ENCODE results near the gene KDM2B. TPM values are rescaled to one million over a fixed set of nuclear protein-coding genes. Genes with fewer than 3 reads are reported as not detected.
A peak's percentile ranks its signal among the peaks of the same experiment; 100 is the strongest.

Gene KDM2B
- total and polyA plus RNA-seq, 2 donors (not counting 1 experiment from before 2014, with no cell fraction given): 108 to 126 TPM

DNA sequence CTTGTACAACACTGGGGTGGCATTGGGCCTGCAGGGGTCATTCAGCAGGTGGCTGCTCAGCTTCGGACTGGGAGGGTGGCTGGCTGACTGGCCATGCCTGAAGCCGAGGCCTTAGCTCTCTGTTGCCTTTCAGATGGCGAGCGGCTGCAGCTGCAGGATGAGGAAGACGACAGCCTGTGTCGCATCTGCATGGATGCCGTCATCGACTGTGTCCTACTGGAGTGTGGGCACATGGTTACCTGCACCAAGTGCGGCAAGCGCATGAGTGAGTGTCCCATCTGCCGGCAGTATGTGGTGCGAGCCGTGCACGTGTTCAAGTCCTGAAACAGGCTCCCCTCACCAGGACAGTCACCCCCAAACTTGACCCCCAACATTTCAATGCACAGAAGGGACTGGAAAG is 157.6 kb downstream of the KDM2B start:
- TF ChIP-seq, protein P1, sequence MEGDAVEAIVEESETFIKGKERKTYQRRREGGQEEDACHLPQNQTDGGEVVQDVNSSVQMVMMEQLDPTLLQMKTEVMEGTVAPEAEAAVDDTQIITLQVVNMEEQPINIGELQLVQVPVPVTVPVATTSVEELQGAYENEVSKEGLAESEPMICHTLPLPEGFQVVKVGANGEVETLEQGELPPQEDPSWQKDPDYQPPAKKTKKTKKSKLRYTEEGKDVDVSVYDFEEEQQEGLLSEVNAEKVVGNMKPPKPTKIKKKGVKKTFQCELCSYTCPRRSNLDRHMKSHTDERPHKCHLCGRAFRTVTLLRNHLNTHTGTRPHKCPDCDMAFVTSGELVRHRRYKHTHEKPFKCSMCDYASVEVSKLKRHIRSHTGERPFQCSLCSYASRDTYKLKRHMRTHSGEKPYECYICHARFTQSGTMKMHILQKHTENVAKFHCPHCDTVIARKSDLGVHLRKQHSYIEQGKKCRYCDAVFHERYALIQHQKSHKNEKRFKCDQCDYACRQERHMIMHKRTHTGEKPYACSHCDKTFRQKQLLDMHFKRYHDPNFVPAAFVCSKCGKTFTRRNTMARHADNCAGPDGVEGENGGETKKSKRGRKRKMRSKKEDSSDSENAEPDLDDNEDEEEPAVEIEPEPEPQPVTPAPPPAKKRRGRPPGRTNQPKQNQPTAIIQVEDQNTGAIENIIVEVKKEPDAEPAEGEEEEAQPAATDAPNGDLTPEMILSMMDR (IDR thresholded peaks at IDR 0.05): no peak
- TF ChIP-seq EZH2 (IDR thresholded peaks at IDR 0.05; ENCODE audit: borderline replicate concordance, insufficient read depth, low read depth, low read length, poor library complexity, severe bottlenecking): no peak
- ChIA-PET POLR2A (interaction anchor here (1.3 kb wide), 1 partner anchor 22 kb away, joined by 4 read pairs; no protein-coding TSS in a partner anchor), CTCF (interaction anchor here (0.5 to 6.0 kb wide), 2 partner anchors 20 to 73 kb away, joined by 3 to 48 read pairs; no protein-coding TSS in a partner anchor)
- Mint-ChIP-seq H3K4me3 (no peak overlapping the region), H3K9me3 (ENCODE audit: insufficient read depth) (no peaks in the 10 kb centered on the region), H3K27me3 (no peaks in the 10 kb centered on the region), H3K4me1 (peaks cover 20% of the 10 kb centered on the region), H3K27ac (peak overlapping the region; percentile 59)
- no peak overlapping the region for H3K4me3 ChIP-seq (ENCODE audit: control extremely low read depth in 1 of 5, extremely low read depth in 1 of 5, insufficient read depth in 1 of 5, low read depth in 2 of 5, low read length in 4 of 5)
- whole genome bisulfite sequencing (ENCODE audit: insufficient coverage): 70% methylated on average over 11 of the region's 14 CpGs
- H3K4me1 ChIP-seq (ENCODE audit: control insufficient read depth in 2 of 2, insufficient read depth in 2 of 2, low read length in 2 of 2): peaks cover 12 to 25% of the 10 kb centered on the region in 2 donors
- intact Hi-C loops (cut with micrococcal nuclease): no loop called here
- H2AFZ ChIP-seq (ENCODE audit: insufficient read depth, low read depth, low read length, poor library complexity, severe bottlenecking): no peak overlapping the region
- DNase-seq (no peak), ATAC-seq (ENCODE audit: low read depth) (no peak)
- no peak overlapping the region for H3K4me2 ChIP-seq (replicated peaks; ENCODE audit: low read depth, low read length, poor library complexity, severe bottlenecking)
- peaks cover 0 to 82% of the 10 kb centered on the region in 2 experiments for H3K36me3 ChIP-seq (replicated peaks in 1 of 2; ENCODE audit: control extremely low read depth in 1 of 2, control insufficient read depth in 1 of 2, extremely low read depth in 1 of 2, insufficient read depth in 2 of 2, low read length in 1 of 2)
- no peak overlapping the region for H3K9ac ChIP-seq (ENCODE audit: low read length)
- no peak overlapping the region for H3K27ac ChIP-seq (ENCODE audit: low read length in 2 of 2)
- peaks cover 23% of the 10 kb centered on the region for H4K20me1 ChIP-seq (ENCODE audit: control insufficient read depth, insufficient read depth, low read length, poor library complexity, severe bottlenecking)
- no peaks in the 10 kb centered on the region for H3K27me3 ChIP-seq (replicated peaks in 1 of 4; ENCODE audit: control extremely low read depth in 1 of 4, control insufficient read depth in 3 of 4, insufficient read depth in 4 of 4, low read length in 3 of 4)
- peaks cover 12% of the 10 kb centered on the region for H3K79me2 ChIP-seq (ENCODE audit: control insufficient read depth, insufficient read depth, low read length)
- H3K9me3 ChIP-seq (ENCODE audit: control extremely low read depth in 1 of 3, control insufficient read depth in 2 of 3, insufficient read depth in 1 of 3, low read length in 2 of 3): peaks cover 0 to 18% (median 9%) of the 10 kb centered on the region in 3 donors

GRCh38 chr12:121420109-121420508 is 160.7 kb downstream of the KDM2B start:
- ChIA-PET POLR2A (interaction anchor here (0.6 kb wide), 1 partner anchor 46 kb away, joined by 4 read pairs; no protein-coding TSS in a partner anchor), CTCF (interaction anchor here (1.1 kb wide), 1 partner anchor 23 kb away, joined by 4 read pairs; no protein-coding TSS in a partner anchor)
- H3K4me3 Mint-ChIP-seq: no peak overlapping the region
- 100% methylated on average over 6 of the region's 6 CpGs for WGBS (ENCODE audit: insufficient coverage)
- peaks cover 1 to 82% of the 10 kb centered on the region in 2 experiments for H3K36me3 ChIP-seq (replicated peaks in 1 of 2; ENCODE audit: control extremely low read depth in 1 of 2, control insufficient read depth in 1 of 2, extremely low read depth in 1 of 2, insufficient read depth in 2 of 2, low read length in 1 of 2)
- no peak overlapping the region for H3K27ac ChIP-seq (ENCODE audit: low read length in 2 of 2)
- peaks cover 4 to 8% of the 10 kb centered on the region in 2 donors for H3K4me1 ChIP-seq (ENCODE audit: control insufficient read depth in 2 of 2, insufficient read depth in 2 of 2, low read length in 2 of 2)
- H3K9me3 Mint-ChIP-seq (ENCODE audit: insufficient read depth): no peaks in the 10 kb centered on the region
- DNase-seq (no peak), ATAC-seq (ENCODE audit: low read depth) (no peak)
- no peak overlapping the region for H2AFZ ChIP-seq (ENCODE audit: insufficient read depth, low read depth, low read length, poor library complexity, severe bottlenecking)
- H3K4me1 Mint-ChIP-seq: peaks cover 10% of the 10 kb centered on the region
- intact Hi-C loops (cut with micrococcal nuclease): no loop called here
- no peaks in the 10 kb centered on the region for H3K27me3 ChIP-seq (replicated peaks in 1 of 4; ENCODE audit: control extremely low read depth in 1 of 4, control insufficient read depth in 3 of 4, insufficient read depth in 4 of 4, low read length in 3 of 4)
- peaks cover 0 to 17% (median 8%) of the 10 kb centered on the region in 3 donors for H3K9me3 ChIP-seq (ENCODE audit: control extremely low read depth in 1 of 3, control insufficient read depth in 2 of 3, insufficient read depth in 1 of 3, low read length in 2 of 3)
- H3K27me3 Mint-ChIP-seq: no peaks in the 10 kb centered on the region
- TF ChIP-seq, protein P1 (IDR thresholded peaks at IDR 0.05): no peak
- TF ChIP-seq EZH2 (IDR thresholded peaks at IDR 0.05; ENCODE audit: borderline replicate concordance, insufficient read depth, low read depth, low read length, poor library complexity, severe bottlenecking): no peak
- peaks cover 29% of the 10 kb centered on the region for H3K79me2 ChIP-seq (ENCODE audit: control insufficient read depth, insufficient read depth, low read length)
- H4K20me1 ChIP-seq (ENCODE audit: control insufficient read depth, insufficient read depth, low read length, poor library complexity, severe bottlenecking): peaks cover 19% of the 10 kb centered on the region
- H3K4me2 ChIP-seq (replicated peaks; ENCODE audit: low read depth, low read length, poor library complexity, severe bottlenecking): no peak overlapping the region
- H3K4me3 ChIP-seq (ENCODE audit: control extremely low read depth in 1 of 5, extremely low read depth in 1 of 5, insufficient read depth in 1 of 5, low read depth in 2 of 5, low read length in 4 of 5): no peak overlapping the region
- no peak overlapping the region for H3K9ac ChIP-seq (ENCODE audit: low read length)
- peak overlapping the region; percentile 1 for H3K27ac Mint-ChIP-seq
